ENCODE data around the gene ARHGAP29.

The ARHGAP29 gene

DNA sequence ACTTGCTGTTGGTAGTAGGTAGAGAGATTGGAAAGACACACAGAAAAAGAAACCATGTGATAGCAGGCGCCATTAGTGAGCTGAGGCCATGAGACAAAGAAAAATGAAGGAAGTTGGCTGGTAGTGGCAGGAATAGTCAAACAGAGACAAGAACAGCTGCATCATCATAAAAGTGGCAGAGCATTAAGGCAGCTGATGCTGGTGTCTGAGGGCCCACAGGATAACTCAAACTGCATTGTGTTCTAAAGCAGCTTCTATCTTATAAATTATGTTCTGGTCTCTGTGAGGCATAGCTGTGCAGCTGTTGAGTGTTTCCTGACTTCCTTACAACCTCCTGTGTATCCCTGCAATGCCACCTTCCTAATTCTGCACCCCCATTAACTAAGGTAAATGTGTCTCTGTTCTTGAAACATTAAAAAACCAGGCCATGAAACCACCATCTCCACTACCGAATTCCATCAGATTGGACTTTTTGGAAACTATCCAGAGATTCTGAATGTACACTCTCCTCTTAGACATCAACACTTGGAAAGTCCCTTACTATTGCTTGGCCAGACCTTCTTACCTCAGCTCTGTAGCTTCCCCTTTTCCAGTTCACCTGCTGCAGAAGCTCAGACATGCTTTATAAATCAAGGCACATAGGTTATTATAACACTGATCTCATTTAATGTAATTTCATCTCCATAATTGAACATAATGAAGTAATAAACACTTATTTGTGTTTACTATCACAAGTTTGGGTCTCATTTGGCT, 23.4 kb upstream of the ARHGAP29 start:
- DNase-seq, result no peak

- DNase-seq, result no peak
These were observed 22.4 kb upstream of the ARHGAP29 start for GRCh38 chr1:94259635-94260289.

GRCh38 chr1:94258873-94259331, 21.5 kb upstream of the ARHGAP29 start:
- no peak for DNase-seq

GRCh38 chr1:94257444-94257843, 20.1 kb upstream of the ARHGAP29 start:
- no peak for DNase-seq

DNA sequence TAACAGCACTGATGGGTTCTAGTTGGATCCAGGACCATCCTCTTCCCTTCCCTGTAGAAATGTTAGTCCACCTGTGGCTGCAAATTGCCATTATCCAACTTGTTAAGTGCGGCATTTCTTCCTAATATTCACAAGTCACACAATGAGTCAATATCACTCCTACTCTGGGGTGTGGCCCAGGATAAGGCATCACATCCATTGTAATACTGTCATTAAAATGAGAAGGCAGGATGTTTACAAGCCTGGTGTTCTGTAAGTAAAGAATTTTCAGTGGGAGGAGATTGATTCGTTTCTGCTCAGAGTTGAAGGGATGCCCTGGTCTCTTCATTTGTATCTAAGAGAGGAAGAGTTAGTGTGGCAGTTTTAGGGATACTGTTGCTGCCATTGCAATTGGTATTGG, 18.1 kb upstream of the ARHGAP29 start:
- no peak for DNase-seq

- DNase-seq, result no peak
These were observed 16.9 kb upstream of the ARHGAP29 start for GRCh38 chr1:94254073-94254810.

DNA sequence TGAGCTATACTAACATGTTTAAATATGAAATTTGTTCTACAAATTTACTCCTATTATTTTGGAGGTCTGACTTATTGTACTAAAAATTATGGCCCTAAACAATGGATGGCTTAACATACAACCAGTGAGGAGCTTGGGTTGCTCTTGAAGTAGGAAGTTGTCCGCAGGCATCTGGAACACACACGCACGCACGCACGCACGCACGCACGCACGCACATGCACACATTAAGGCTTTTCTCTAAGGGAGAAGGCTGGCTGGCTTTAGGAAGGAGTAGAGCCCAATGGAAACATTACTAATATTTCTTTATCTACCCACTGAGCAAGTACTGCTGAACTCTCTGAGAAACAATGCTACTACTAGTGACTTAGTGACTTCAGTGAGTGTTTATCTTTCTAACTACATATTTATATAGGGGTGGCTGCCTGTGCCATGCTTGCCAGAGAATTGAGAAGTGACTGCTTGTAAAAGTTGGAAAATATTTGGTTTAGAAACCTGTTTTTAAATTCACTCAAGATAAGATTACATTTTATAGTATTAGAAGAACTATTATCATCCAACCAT, 16.2 kb upstream of the ARHGAP29 start:
- DNase-seq, result no peak

- DNase-seq, result no peak
These were observed 13.0 kb upstream of the ARHGAP29 start for GRCh38 chr1:94250341-94250740.

- no peak for DNase-seq
These were observed 11.7 kb upstream of the ARHGAP29 start for GRCh38 chr1:94248956-94249688.

DNA sequence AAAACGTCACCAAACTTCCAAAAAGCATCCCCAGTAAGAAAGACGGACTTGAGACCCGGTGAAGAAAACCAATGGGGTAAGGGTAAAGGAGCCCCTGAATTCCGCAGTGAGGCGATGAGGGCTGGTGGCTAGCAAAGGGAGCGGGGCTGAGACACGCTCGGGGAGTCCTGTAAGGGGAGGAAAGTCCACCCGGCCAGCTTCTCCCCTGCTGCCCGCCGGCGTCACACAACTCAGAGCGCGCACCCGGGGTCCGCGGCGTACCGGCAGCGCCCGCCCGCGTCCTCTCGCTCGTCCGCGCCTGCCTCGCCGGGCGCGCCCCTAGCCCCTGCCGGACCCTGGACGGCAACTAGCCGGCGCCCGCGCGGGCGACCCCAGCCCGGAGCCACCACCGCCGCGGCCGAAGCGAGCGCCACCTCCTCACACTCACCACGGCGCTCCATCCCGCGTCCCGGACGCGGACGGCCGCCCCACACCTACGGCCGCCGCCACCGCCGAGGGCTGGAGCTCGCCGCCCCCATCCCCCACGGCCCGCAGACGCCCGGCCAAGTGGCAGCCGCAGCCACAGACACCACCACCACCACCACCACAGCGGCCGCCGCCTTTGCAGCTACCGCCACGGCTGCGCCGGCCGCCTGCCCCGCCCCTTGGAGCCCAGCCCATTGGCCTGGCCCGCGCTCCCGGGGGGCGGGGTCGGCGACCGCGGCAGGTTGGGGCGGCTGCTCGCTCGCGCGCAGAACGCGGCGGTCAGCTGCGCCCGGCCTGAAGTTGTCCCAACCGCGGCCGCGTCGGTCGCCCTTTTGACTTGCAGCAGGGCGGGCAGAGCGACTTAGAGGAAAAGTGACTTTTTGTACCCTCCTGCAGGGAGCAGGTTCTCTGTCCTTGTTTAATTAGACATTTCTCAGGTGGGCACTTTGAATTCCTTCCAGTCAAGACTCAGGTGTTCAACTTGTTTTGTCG, 10.0 kb upstream of the ARHGAP29 start:
- no peak for DNase-seq

DNA sequence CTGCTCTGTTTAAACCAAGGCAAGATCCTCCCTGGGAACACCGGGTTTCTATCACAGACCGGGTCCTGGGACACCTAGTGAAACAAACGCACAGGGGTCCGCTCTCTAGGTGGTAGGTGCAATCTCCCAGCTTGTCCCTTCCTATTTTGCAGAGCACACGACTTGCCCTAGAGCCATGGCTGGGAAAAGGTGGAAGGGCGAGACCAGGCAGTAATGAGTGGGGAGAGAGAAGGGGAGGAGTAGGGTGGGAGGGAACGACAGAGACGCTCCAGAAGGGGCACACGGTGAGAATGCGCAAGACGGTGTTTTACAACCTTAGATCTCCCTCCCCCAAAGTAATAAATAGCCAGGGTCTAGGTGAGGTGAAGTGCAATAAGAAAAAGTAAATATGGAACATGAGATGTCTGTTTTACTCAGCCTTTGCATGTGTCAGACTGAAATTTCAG, 9.3 kb upstream of the ARHGAP29 start:
- no peak for DNase-seq

- no peak for DNase-seq
These were observed 8.5 kb upstream of the ARHGAP29 start for GRCh38 chr1:94245747-94246438.

GRCh38 chr1:94244816-94245215, 7.4 kb upstream of the ARHGAP29 start:
- no peak for DNase-seq

- DNase-seq, result no peak
These were observed 6.3 kb upstream of the ARHGAP29 start for GRCh38 chr1:94243665-94244064.

- peak; percentile 36 to 47 for DNase-seq
These were observed 3.4 kb upstream of the ARHGAP29 start for GRCh38 chr1:94240822-94241221.

DNA sequence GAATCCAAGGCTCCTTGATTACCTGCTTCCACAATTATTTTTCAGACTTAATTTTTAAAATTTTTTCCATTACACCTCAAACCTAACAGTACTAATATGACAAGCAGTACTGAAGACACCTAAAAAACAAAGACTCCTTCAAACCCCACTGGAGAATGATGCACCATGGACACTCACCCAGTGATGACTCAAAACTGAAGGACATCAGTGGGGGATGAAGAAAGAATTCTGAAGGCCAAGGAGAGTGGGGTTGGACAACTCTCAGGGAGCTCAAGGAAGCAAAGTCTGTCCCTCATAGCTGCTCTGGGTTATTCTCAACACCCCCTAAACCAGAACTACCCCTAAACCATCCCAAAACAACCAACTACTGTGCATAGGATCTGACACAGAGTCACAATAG, 2.4 kb upstream of the ARHGAP29 start:
- no peak for DNase-seq

DNA sequence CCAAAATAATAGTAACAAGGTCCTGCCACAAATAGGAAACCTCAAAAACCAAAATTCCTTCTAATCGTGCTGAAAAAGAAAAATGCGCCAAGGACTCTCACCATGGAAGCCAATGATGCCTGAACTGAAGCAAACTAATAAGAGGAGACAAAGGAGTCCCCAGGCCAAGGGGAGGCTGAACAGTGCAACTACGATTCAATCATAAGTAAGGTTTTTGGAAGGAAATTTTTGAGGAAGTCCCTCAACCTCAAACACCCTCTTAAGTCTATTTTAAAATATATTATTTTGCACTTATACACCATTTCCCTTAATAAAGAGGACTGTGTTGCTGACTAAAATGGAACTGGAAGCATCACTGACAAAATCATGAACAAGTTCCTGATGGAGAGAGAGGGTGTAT, 1.7 kb upstream of the ARHGAP29 start:
- DNase-seq, result peak in 1 of 2 experiments; percentile 18

DNA sequence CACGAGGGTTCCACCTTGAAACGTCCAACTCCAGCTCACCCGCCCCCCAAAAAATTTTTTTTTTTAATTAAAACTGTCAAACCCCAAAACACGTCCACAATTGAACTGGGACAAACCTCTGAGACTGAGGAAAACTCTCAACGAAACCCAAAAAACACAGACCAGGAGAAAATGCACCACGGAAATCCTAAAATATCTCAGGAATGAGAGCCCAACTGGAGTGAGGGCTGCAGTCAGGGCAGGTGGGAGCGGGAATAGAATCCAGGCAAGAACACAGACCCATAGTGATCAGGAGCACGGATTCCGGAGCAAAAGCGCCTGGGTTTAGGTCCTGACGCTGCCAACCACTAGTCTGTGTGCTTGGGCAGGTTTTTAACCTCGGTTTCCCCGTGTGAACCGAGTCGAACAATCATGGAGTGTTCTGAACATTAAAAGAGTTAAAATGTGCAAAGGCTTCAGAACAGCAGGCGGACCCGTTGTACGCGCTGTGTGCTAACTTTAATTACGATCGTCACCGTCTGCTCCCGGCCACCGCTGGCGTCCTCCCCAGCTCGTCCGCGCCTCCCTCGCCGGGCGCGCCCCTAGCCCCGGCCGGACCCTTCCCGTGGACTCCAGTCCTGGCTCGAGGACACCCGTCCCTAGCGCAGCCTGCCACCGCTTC, 624 bp downstream of the ARHGAP29 start:
- DNase-seq, result no peak

GRCh38 chr1:94236013-94236491, 1.3 kb downstream of the ARHGAP29 start:
- peak; percentile 15 to 28 for DNase-seq
